HepG2 (cell line): ENCODE measurements around the gene CLEC19A.

Source experiments
- CEBPG ChIP-seq: IDR thresholded peaks from 2 replicates; pipeline ENCODE4 v1.6.1; 2016
- KLF12 ChIP-seq: sonication (generic); formaldehyde crosslinking; IDR thresholded peaks from 2 replicates; pipeline ENCODE4 v1.4.0; 2020; ENCODE audit warnings: missing genetic modification reagents, borderline replicate concordance
- POLR2A ChIP-seq, 2 experiments: IDR thresholded peaks; 2 replicates each; pipeline ENCODE4 v1.6.1; 2011; ENCODE audit warnings: low read depth in 2 of 2, low read length in 2 of 2, mild to moderate bottlenecking in 1 of 2, moderate library complexity in 1 of 2; ENCODE audit not compliant: insufficient read depth in 1 of 2
- SP2 ChIP-seq: sonication (generic); formaldehyde crosslinking; IDR thresholded peaks from 2 replicates; pipeline ENCODE4 v1.5.1; 2020; ENCODE audit warnings: mild to moderate bottlenecking, missing genetic modification reagents
- TF ChIP-seq, protein P1 (sequence below): IDR thresholded peaks from 2 replicates; pipeline ENCODE4 v1.6.1; 2016; ENCODE audit warnings: low read depth, borderline replicate concordance
- TF ChIP-seq, protein P2 (sequence below): sonication (generic); formaldehyde crosslinking; conservative IDR thresholded peaks from 2 replicates; pipeline ENCODE4 v1.4.0; 2020; ENCODE audit warnings: missing genetic modification reagents

DNA sequence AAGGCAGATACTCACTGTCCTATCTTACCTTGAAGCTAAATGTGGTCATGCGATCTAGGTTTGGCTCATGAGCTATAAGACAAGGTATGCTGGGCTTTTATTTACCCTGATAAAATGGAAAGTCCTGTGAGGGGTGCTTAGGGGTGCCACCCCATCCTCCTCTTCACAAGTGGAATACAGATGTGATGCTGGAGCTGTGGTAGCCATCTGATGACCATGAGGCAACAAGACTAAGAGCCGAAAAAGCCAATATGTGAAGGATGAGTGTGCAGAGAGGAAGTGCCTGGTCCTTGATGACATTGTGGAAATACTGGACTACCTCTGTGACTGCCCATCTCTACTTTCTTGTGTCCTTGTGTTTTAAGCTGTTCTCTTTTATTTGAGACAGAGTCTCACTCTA, 74.0 kb downstream of the CLEC19A start:
- TF ChIP-seq, protein P1, sequence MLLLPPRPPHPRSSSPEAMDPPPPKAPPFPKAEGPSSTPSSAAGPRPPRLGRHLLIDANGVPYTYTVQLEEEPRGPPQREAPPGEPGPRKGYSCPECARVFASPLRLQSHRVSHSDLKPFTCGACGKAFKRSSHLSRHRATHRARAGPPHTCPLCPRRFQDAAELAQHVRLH (CRISPR knock-in tag), result no peak
- no peak for TF ChIP-seq CEBPG
- no peak for TF ChIP-seq POLR2A (IDR thresholded peaks at IDR 0.05; ENCODE audit: insufficient read depth in 1 of 2, low read depth in 2 of 2, low read length in 2 of 2)
- TF ChIP-seq SP2 (CRISPR knock-in tag), result no peak
- TF ChIP-seq, protein P2, sequence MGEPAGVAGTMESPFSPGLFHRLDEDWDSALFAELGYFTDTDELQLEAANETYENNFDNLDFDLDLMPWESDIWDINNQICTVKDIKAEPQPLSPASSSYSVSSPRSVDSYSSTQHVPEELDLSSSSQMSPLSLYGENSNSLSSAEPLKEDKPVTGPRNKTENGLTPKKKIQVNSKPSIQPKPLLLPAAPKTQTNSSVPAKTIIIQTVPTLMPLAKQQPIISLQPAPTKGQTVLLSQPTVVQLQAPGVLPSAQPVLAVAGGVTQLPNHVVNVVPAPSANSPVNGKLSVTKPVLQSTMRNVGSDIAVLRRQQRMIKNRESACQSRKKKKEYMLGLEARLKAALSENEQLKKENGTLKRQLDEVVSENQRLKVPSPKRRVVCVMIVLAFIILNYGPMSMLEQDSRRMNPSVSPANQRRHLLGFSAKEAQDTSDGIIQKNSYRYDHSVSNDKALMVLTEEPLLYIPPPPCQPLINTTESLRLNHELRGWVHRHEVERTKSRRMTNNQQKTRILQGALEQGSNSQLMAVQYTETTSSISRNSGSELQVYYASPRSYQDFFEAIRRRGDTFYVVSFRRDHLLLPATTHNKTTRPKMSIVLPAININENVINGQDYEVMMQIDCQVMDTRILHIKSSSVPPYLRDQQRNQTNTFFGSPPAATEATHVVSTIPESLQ (CRISPR knock-in tag), result no peak
- TF ChIP-seq KLF12, result no peak
